Measurements from ENCODE around the gene NSG2.
"Not testable (repeated sequence)": the region's sequence is repeated elsewhere in the genome, so short reads cannot be mapped to it uniquely, and the experiment has no call there.

Gene NSG2

GRCh38 chr5:174045470-174046025, at the start of gene NSG2:
NSG2 (plus strand) TSS chr5:174045706; CDS start chr5:174046756, 1,050 bp downstream.
- no peak for FAIRE-seq

GRCh38 chr5:173997331-173997730, 48.2 kb upstream of the NSG2 start:
- FAIRE-seq, result no peak

- no peak for FAIRE-seq
Observed at GRCh38 chr5:173998531-173998930, 47.0 kb upstream of the NSG2 start.

GRCh38 chr5:174000076-174000475, 45.4 kb upstream of the NSG2 start:
- FAIRE-seq, result no peak

GRCh38 chr5:174003795-174004194, 41.7 kb upstream of the NSG2 start:
- no peak for FAIRE-seq

GRCh38 chr5:174008922-174009321, 36.6 kb upstream of the NSG2 start:
- no peak for FAIRE-seq

- no peak for FAIRE-seq
Observed at GRCh38 chr5:174010365-174010764, 35.1 kb upstream of the NSG2 start.

GRCh38 chr5:174011441-174011840, 34.1 kb upstream of the NSG2 start:
- no peak for FAIRE-seq

- not testable (repeated sequence) for FAIRE-seq
Observed at GRCh38 chr5:174020069-174020927, 25.2 kb upstream of the NSG2 start.

GRCh38 chr5:174020928-174021304, 24.6 kb upstream of the NSG2 start:
- FAIRE-seq, result no peak

GRCh38 chr5:174022384-174023095, 23.0 kb upstream of the NSG2 start:
- FAIRE-seq, result no peak

- no peak for FAIRE-seq
Observed at GRCh38 chr5:174030286-174030685, 15.2 kb upstream of the NSG2 start.

- FAIRE-seq, result no peak
Observed at GRCh38 chr5:174044466-174045254, 846 bp upstream of the NSG2 start.

- no peak for FAIRE-seq
Observed at GRCh38 chr5:174046558-174046957, 1.1 kb downstream of the NSG2 start.

- no peak for FAIRE-seq
Observed at GRCh38 chr5:174047472-174048099, 2.1 kb downstream of the NSG2 start.

- FAIRE-seq, result no peak
Observed at GRCh38 chr5:174052636-174053035, 7.1 kb downstream of the NSG2 start.

GRCh38 chr5:174053905-174054304, 8.4 kb downstream of the NSG2 start:
- FAIRE-seq, result no peak

GRCh38 chr5:174056064-174056847, 10.8 kb downstream of the NSG2 start:
- FAIRE-seq, result no peak

- no peak for FAIRE-seq
Observed at GRCh38 chr5:174057206-174057605, 11.7 kb downstream of the NSG2 start.

GRCh38 chr5:174058433-174059122, 13.1 kb downstream of the NSG2 start:
- FAIRE-seq, result no peak

GRCh38 chr5:174059247-174059646, 13.7 kb downstream of the NSG2 start:
- FAIRE-seq, result no peak

Measured in colon (tissue), 2 donors.